ENCODE data around the gene FBXL19.

DNA sequence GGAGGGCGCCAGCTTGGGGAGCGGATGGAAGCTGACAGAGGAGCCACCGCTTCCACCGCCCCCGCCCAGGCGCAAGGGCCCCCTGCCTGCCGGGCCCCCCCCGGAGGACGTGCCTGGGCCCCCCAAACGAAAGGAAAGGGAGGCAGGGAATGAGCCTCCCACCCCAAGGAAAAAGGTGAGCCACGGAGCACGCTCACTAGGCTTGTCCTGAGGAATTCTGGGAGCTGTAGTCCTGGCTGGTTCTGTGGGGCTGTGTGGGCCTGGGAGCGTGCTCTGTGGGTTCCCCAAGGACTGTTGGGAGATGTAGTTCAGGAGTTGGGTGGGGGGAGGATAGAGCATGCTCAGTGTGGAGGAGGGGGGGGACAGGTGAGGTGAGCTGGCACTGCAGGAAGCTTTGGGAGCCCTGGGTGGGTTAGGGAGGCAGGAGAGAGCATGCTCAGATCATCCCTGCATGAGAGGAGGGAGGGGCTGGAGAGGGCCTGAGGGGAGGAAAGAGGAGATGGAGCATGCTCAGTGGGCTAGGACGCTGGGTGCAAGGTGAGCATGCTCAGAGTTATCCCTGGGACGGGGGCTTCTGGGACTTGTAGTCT lies 4.5 kb downstream of the FBXL19 start:
- TF ChIP-seq EZH2 (IDR thresholded peaks at IDR 0.05; ENCODE audit: insufficient read depth, poor library complexity, severe bottlenecking) (no peak), EZH2phosphoT487 (IDR thresholded peaks at IDR 0.05; ENCODE audit: insufficient read depth, low read depth) (no peak)
